HEK293 (cell line): Measurements from ENCODE around the gene LMTK3.

Experiments
- CTCF ChIP-seq: fragments of 450-650 bp; formaldehyde crosslinking; IDR thresholded peaks from 2 replicates; pipeline ENCODE4 v1.5.1; 2016; ENCODE audit warnings: missing biosample characterization, missing genetic modification characterization
- HOXA7 ChIP-seq: sonication (generic); formaldehyde crosslinking; IDR thresholded peaks from 2 replicates; pipeline ENCODE4 v1.8.1; 2022; ENCODE audit warnings: missing genetic modification reagents, borderline replicate concordance
- KLF16 ChIP-seq: fragments of 450-650 bp; formaldehyde crosslinking; IDR thresholded peaks from 2 replicates; pipeline ENCODE4 v1.5.1; 2017; ENCODE audit warnings: missing biosample characterization, missing genetic modification characterization
- TF ChIP-seq, protein P1 (sequence below): fragments of 450-650 bp; formaldehyde crosslinking; IDR thresholded peaks from 2 replicates; pipeline ENCODE4 v1.5.1; 2017; ENCODE audit warnings: missing biosample characterization, missing genetic modification characterization

DNA sequence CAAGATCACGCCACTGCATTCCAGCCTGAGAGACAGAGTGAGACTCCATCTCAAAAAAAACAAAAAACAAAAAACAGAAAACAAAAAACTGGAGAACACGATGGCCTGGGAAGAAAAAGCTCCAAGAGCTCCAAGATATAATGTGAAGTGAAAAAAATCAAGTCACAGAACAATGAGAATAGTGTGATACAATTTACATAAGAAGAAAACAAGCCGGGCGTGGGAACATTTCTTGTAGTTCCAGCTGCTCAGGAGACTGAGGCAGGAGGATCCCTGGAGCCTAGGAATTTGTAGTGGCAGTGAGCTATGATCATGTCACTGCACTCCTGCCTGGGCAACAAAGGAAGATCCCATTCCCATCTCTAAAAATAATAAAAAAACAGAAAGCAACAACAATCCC lies 8.5 kb upstream of the LMTK3 start:
- TF ChIP-seq HOXA7 (CRISPR knock-in tag) (no peak), CTCF (tag by site-specific recombination) (no peak), KLF16 (tag by site-specific recombination) (no peak)
- TF ChIP-seq, protein P1, sequence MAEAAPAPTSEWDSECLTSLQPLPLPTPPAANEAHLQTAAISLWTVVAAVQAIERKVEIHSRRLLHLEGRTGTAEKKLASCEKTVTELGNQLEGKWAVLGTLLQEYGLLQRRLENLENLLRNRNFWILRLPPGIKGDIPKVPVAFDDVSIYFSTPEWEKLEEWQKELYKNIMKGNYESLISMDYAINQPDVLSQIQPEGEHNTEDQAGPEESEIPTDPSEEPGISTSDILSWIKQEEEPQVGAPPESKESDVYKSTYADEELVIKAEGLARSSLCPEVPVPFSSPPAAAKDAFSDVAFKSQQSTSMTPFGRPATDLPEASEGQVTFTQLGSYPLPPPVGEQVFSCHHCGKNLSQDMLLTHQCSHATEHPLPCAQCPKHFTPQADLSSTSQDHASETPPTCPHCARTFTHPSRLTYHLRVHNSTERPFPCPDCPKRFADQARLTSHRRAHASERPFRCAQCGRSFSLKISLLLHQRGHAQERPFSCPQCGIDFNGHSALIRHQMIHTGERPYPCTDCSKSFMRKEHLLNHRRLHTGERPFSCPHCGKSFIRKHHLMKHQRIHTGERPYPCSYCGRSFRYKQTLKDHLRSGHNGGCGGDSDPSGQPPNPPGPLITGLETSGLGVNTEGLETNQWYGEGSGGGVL (tag by site-specific recombination): no peak
